Heart right ventricle (tissue), 16 donors: ENCODE measurements around the gene TWIST2. TPM values are rescaled to one million over a fixed set of nuclear protein-coding genes. Genes with fewer than 3 reads are reported as not detected.

Source experiments
- ATAC-seq, 8 donors: fragments of 200-7000 bp; cut with Tn5 transposase; one replicate each; pipeline ENCODE4 v1.9.1; 2020; ENCODE audit warnings: mild to moderate bottlenecking in 8 of 8, moderate library complexity in 8 of 8, moderate number of reproducible peaks in 1 of 8
- DNase-seq, 2 donors: peaks; one replicate each; pipeline ENCODE4 v3.0.0-alpha.2; 2020
- H3K27ac ChIP-seq, 10 donors: fragments of 200-600 bp; sonication (generic) in 2 of 10; one replicate each; pipeline versions ENCODE4 v1.5.0 to v1.8.0; 2020 to 2022; ENCODE audit warnings: mild to moderate bottlenecking in 3 of 10
- H3K27me3 ChIP-seq, 7 donors: fragments of 200-600 bp; one replicate each; pipeline ENCODE4 v1.8.0; 2021 to 2022; ENCODE audit warnings: mild to moderate bottlenecking in 2 of 7
- H3K36me3 ChIP-seq, 9 donors: fragments of 200-600 bp; sonication (generic) in 1 of 9; one replicate each; pipeline versions ENCODE4 v1.5.0 to v1.8.0; 2020 to 2022; ENCODE audit warnings: mild to moderate bottlenecking in 2 of 9
- H3K4me1 ChIP-seq, 9 donors: fragments of 200-600 bp; sonication (generic) in 1 of 9; one replicate each; pipeline versions ENCODE4 v1.5.0 to v1.8.0; 2020 to 2022; ENCODE audit warnings: mild to moderate bottlenecking in 4 of 9
- H3K4me3 ChIP-seq, 10 donors: fragments of 200-600 bp; sonication (generic) in 2 of 10; one replicate each; pipeline versions ENCODE4 v1.5.0 to v1.8.0; 2020 to 2022; ENCODE audit warnings: mild to moderate bottlenecking in 7 of 10, moderate library complexity in 2 of 10
- H3K9me3 ChIP-seq, 11 donors: fragments of 200-600 bp in 10 of 11; sonication (generic) in 2 of 11; one replicate each; pipeline versions ENCODE4 v1.5.0 to v1.8.0; 2013 to 2022; ENCODE audit warnings: mild to moderate bottlenecking in 2 of 11, control low read depth in 1 of 11, moderate library complexity in 1 of 11
- WGBS, 2 donors: extraction: QIAGEN DNeasy Blood & Tissue Kit; methylation state at CpG; one replicate each; pipeline ENCODE4 v1.1.7; 2013; ENCODE audit warnings: inconsistent platforms in 1 of 2; 5-methylcytosine and 5-hydroxymethylcytosine counted together
- intact Hi-C, 10 donors: fragments of 100-400 bp; cut with DNase I; formaldehyde crosslinking; loops; one replicate each; pipeline versions ENCODE4 v1.11.1 to v1.14.2; 2022
- polyA plus RNA-seq, 2 donors: library from polyadenylated mRNA; stranded (reverse); fragments of 200-250 nt; gene quantifications; one replicate each; pipeline ENCODE4 v1.2.3, GENCODE V29; 2013
- total RNA-seq, 10 donors: library from RNA; stranded (reverse); fragmentation: NEBNext Ultra II Directional in 3 of 10; extraction: Animal tissue kit (Norgen Biotek cat#: 25700) in 3 of 10; gene quantifications; one replicate each; pipeline versions ENCODE4 v1.2.1 to v1.2.4, GENCODE V29; 2021 to 2023
- TF ChIP-seq, protein P1 (sequence below), 9 donors: fragments of 200-600 bp; sonication (generic) in 2 of 9; IDR thresholded peaks; one replicate each; pipeline versions ENCODE4 v1.5.0 to v1.8.0; 2021 to 2022; ENCODE audit warnings: antibody characterized with exemption in 9 of 9, mild to moderate bottlenecking in 5 of 9, moderate library complexity in 1 of 9
- donor health status: Arrhythmogenic right ventricular cardiomyopathy.
- donor health status: ischemic (EF 13 %, LVEDD 7.1; RV severe dilation, severe dysfunction).
- donor health status: healthy with polysubstance abuse.
- donor health status: DM: no; HTN: yes; CAD: no.
- donor health status: DM: no; HTN: no; CAD: no.
- donor health status: ischemic (EF 25% LVEDD 6.9; RV normal size, moderate dysfunction).
- donor health status: ischemic (EF 25% LVEDD 5.7; RV mildly dilated, moderate dysfunction).
- donor health status: healthy.
- donor health status: DM: yes; HTN: yes; CAD: no.
- donor health status: Ischemic cardiomyopathy.
- donor health status: ischemic (EF 35%, LVEDD 5.7; RV mildly dilated, moderate dysfunction).
- donor health status: nonischemic (EF 11% LVEDD 7.7; RV severe dilation, severe dysfunction).
- donor health status: DM: yes; HTN: yes; CAD: no.
- donor health status: PGD.
- donor health status: ischemic (EF 29% LVEDD 5.4; RV normal size, mild dysfunction).
- donor health status: nonischemic (EF 23%, LVEDD 6.1; RV moderate dilation, normal function).

Gene TWIST2
- total and polyA plus RNA-seq, 12 donors = 0.19 to 3.5 (median 1.1) TPM

- Histone ChIP-seq H3K4me1 (peaks cover 0 to 25% (median 16%) of the 10 kb centered on the region in 9 donors), H3K27me3 (peaks cover 0 to 31% (median 0%) of the 10 kb centered on the region in 7 donors), H3K36me3 (no peaks in the 10 kb centered on the region), H3K9me3 (no peaks in the 10 kb centered on the region), H3K27ac (peak overlapping the region in 2 of 10 donors; percentile 1 to 16), H3K4me3 (no peak overlapping the region)
- intact Hi-C loops = no loop called here
- ATAC-seq (peak in 5 of 8 donors; percentile 20 to 60 (median 31)), DNase-seq (no peak)
- TF ChIP-seq, protein P1, sequence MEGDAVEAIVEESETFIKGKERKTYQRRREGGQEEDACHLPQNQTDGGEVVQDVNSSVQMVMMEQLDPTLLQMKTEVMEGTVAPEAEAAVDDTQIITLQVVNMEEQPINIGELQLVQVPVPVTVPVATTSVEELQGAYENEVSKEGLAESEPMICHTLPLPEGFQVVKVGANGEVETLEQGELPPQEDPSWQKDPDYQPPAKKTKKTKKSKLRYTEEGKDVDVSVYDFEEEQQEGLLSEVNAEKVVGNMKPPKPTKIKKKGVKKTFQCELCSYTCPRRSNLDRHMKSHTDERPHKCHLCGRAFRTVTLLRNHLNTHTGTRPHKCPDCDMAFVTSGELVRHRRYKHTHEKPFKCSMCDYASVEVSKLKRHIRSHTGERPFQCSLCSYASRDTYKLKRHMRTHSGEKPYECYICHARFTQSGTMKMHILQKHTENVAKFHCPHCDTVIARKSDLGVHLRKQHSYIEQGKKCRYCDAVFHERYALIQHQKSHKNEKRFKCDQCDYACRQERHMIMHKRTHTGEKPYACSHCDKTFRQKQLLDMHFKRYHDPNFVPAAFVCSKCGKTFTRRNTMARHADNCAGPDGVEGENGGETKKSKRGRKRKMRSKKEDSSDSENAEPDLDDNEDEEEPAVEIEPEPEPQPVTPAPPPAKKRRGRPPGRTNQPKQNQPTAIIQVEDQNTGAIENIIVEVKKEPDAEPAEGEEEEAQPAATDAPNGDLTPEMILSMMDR (IDR thresholded peaks at IDR 0.05) = no peak
- 82 to 86% methylated on average over 10 of the region's 10 CpGs for WGBS, 2 donors
These were observed 47.0 kb downstream of the TWIST2 start for GRCh38 chr2:238894950-238895298.

- TF ChIP-seq, protein P1 (IDR thresholded peaks at IDR 0.05) = no peak
- no peak for DNase-seq
- Histone ChIP-seq H3K27ac (peak overlapping the region in 3 of 10 donors; percentile 1 to 21 (median 16)), H3K36me3 (no peaks in the 10 kb centered on the region), H3K4me3 (peak overlapping the region in 1 of 10 donors; percentile 22), H3K9me3 (no peaks in the 10 kb centered on the region), H3K27me3 (peaks cover 0 to 36% (median 0%) of the 10 kb centered on the region in 7 donors), H3K4me1 (peaks cover 0 to 25% (median 16%) of the 10 kb centered on the region in 9 donors)
- peak in 6 of 8 donors; percentile 4 to 34 (median 11) for ATAC-seq
- 47 to 58% methylated on average over 20 of the region's 20 CpGs for WGBS, 2 donors
- intact Hi-C loops = no loop called here
These were observed 47.5 kb downstream of the TWIST2 start for GRCh38 chr2:238895361-238895882.

DNA sequence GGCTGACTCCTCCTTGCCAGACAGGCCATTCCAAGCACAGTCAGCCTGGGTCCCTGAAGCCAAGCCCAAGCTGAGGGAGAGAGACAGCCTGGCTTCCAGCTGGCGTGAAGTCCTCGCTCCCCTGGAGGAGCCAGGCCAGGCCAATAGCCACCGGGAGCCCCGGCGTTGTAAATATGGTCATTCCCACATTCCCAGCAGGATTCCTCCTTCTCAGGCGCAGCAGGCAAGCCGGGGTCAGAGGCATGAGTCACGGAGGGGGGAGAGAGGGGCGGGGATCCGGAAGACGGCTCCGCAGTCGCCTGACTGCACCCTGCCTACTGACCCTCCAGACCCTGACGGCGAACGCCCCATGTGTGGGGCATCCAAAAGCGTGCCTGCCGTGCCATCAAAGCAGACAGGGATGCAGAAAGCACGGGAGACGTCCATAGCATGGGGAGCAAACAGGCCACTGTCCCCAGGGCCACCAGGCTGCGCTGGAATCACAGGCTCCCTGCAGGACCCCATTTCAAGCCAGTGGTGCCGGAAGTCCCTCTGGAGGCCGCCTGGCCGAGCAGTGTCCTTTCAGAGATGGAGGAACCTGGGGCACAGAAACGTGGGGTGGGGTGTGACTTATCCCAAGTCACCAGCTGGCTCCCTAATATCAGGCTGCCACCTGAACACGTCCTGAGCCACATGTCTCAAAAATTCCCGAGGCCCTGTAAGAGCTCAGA lies 48.2 kb downstream of the TWIST2 start:
- DNase-seq = peak; percentile 41 to 71
- WGBS, 2 donors = 25 to 29% methylated on average over 27 of the region's 27 CpGs
- peak; percentile 51 to 83 (median 68) for ATAC-seq
- Histone ChIP-seq H3K4me3 (peak overlapping the region in 1 of 10 donors; percentile 22), H3K36me3 (no peaks in the 10 kb centered on the region), H3K27me3 (peaks cover 0 to 40% (median 1%) of the 10 kb centered on the region in 7 donors), H3K27ac (peak overlapping the region in 1 of 10 donors; percentile 16), H3K9me3 (no peaks in the 10 kb centered on the region), H3K4me1 (peaks cover 0 to 25% (median 16%) of the 10 kb centered on the region in 9 donors)
- intact Hi-C loops = no loop called here
- TF ChIP-seq, protein P1 (IDR thresholded peaks at IDR 0.05) = no peak

DNA sequence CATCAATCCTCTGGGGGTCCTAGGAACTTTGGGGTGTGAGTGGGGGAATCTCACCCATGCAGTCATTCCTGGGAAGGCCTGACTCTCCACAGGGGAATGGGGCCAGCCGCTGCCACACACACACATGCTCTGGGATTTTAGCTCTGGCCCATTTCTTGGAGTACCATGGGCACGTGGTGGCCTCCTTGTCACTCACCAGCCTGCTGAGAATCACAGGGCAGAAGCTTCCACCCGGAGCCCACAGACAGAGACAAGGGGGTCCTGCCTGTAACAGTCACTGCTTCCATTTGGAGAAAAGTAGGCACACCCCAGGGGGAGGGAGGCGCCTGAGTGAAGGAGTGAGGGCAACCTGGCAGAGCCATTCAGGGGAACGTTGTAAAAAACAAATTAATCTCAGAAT lies 48.8 kb downstream of the TWIST2 start:
- intact Hi-C loops = no loop called here
- Histone ChIP-seq H3K4me3 (no peak overlapping the region), H3K36me3 (no peaks in the 10 kb centered on the region), H3K27me3 (peaks cover 0 to 43% (median 6%) of the 10 kb centered on the region in 7 donors), H3K9me3 (no peaks in the 10 kb centered on the region), H3K4me1 (peaks cover 0 to 25% (median 16%) of the 10 kb centered on the region in 9 donors), H3K27ac (peak overlapping the region in 1 of 10 donors; percentile 10)
- TF ChIP-seq, protein P1 (IDR thresholded peaks at IDR 0.05) = no peak
- 74% methylated on average over 5 of the region's 5 CpGs for WGBS, 2 donors
- DNase-seq (no peak), ATAC-seq (no peak)
